DMS79 treated with DMSO at 0.1 percent for 48 hours (cell line): ENCODE measurements around the gene CPM.
"Not testable (repeated sequence)": the region's sequence is repeated elsewhere in the genome, so short reads cannot be mapped to it uniquely, and the experiment has no call there.

Source experiments
- DNase-seq: peaks from one replicate; lab custom pipeline; 2025; lab: John Stamatoyannopoulos, UW

The CPM gene

DNA sequence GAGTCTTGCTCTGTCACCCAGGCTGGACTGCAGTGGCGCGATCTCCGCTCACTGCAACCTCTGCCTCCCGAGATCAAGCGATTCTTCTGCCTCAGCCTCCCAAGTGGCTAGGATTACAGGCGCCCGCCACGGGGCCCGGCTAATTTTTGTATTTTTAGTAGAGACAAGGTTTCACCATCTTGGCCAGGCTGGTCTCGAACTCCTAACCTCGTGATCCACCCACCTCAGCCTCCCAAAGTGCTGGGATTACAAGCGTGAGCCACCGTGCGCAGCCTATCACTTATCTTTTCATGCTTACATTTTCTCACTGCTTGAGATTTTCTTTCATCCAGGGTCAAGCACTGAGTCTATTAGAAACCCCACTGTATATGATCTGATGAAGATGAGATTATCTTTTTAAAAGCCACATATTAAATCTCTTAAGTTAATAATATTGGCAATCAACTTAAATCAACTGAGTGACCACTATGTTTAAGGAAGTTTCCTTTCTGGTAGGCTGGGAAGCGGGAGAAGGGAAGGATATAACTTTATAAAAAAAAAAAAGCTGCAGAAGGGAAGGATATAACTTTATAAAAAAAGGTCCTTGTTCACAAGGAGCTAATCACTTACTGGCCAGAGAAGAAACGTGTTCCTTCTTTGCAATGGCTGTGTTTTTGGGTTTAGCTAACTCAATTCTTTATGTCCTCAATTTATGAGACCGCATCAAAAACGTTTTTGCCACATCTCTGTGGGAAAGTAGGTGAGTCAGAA is 126.3 kb downstream of the CPM start:
- no peak for DNase-seq

DNA sequence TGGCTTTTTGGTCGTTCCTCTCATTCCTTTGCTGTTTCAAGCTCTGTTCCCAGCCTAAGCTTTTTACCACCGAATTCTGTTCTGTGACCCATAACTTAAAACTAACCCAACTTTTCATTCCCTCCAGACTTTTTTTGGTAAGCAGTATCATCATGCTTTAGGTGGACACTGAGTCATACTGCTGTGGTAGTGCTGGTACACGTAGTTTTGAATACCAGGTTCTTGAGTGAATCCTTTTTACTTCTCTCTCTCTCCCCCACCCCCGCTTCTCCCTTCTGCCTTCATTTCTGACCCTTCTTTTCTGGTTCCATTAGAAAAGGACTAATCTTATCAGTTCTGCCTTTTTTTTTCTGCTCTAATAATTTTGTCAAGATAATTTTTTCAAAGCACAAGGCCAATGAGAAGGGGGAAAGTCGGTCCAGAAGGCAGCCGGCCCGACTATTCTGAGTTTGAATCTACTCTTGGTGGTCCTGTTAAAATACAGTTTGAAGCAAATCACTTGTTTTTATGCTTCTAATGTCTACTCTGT is 127.3 kb downstream of the CPM start:
- DNase-seq: no peak

DNA sequence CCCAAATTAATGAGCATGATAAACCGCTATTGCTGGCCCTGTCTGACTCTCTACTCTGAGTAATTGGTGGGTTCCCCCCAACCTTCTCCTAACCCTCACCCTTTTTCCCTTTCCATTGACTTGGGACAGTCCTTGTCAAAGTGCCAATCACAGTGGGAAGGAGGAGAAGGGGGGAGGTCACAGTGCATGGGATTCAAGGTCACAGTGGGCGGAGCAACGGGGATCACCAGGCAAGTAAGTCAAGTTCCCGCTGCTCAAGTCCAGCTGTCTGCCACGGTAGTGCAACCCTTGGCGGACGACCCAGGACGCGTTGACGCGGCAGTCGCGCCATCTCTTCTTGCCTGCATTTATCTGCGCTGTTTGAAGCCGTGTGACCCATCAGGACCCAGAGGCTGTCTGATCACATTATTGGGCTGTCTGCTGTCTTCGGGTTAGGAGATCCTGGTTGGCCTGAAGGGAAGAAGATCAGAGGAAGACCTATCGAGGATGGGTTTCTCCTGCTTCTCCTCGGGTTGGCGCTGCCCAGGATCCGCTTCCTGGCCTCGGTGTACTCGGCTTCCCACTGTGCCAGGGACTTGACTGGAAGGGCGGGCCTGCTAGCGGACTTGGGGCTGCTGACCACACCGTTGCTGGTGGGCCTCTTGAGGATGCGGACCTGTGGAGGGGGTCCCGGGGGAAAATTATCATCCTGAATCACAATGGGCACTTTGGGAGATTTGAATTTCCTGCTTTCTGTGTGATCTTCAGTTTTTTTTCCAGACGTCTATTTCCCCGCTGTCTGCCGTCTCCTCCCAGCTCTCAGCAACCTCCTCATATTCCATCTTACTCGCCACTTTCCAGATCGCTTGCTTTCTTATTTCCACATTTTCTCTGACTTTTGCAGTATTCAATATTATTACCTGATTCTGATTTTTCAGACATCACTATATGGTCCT is 128.0 kb downstream of the CPM start:
- DNase-seq: no peak

DNA sequence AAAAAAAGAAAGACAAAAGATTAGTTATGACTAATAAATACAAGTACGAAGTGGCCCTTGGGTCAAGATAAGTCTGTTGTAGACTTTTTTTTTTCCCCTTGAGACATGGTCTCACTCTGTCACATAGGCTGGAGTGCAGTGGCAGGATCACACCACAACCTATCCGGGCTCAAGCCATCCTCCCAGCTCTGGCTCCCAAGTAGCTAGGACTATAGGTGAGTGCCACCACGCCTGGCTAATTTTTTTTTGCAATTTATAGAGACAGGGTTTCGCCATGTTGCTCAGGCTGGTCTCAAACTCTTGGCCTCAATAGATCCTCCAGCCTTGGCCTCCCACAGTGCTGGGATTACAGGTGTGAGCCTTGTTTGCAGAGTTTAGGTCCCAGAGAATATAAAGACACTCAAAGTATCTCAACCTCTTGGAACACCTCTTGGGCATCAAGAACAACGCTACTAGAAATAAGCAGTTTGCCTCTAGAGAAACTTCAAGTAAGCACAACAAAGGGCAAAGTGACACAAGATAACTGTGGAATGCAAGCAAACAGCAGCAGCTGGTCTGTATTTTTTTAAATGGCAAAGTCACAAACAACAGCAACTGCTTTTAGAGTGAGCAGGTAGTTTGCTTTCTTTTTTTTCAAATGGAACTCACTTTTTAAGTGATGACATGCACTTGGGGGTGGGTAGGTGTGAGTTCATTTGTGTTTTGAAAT is 128.9 kb downstream of the CPM start:
- no peak for DNase-seq

DNA sequence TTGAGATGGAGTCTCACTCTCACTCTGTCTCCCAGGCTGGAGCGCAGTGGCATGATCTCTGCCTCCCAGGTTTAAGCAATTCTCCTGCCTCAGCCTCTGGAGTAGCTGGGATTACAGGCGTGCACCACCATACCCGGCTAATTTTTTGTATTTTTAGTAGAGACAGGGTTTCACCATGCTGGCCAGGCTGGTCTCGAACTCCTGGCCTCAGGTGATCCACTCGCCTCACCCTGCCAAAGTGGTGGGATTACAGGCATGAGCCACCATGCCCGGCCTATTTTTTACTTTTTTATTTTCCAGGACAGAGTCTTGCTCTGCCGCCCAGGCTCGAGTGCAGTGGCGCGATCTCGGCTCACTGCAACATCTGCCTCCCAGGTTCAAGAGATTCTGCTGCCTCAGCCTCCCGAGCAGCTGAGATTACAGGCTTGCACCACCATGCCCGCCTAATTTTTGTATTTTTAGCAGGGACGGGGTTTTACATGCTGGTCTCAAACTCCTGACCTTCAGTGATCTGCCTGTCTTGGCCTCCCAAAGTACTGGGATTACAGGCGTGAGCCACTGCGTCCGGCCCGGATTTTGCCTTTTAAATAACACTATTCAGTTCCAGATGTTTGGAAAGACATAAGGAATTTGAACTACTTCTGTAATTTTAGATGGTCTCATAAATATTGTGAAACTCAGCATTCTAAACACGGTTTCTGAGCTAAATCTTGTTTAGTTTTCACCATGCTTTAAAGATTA is 129.9 kb downstream of the CPM start:
- not testable (repeated sequence) for DNase-seq

DNA sequence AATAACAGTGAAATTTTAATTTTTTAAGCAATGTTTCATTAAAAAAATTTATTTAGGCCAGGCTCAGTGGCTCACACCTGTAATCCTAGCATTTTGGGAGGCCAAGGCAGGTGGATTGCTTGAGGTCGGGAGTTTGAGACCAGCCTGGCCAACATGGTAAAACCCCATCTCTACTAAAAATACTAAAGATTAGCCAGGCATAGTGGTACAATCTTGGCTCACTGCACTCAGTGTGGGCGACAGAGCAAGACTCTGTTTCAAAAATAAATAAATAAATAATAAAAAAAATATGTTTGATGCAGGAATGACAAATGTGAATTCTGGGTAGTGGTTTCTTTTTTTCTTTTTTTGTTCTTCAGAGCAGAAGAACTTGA is 130.6 kb downstream of the CPM start:
- DNase-seq: not testable (repeated sequence)
